ENCODE results near the gene MT1E.
"Not testable (repeated sequence)": the region's sequence is repeated elsewhere in the genome, so short reads cannot be mapped to it uniquely, and the experiment has no call there.

MT1E gene

GRCh38 chr16:56649271-56649670 lies 23.7 kb downstream of the MT1E start:
- DNase-seq, result no peak

GRCh38 chr16:56649820-56650219 lies 24.2 kb downstream of the MT1E start:
- DNase-seq, result no peak

- no peak for DNase-seq
Measured at GRCh38 chr16:56651586-56651985, 26.0 kb downstream of the MT1E start, which contains the start of gene MT1B. Gene MT1B (plus strand): TSS chr16:56651886. CDS start chr16:56651954, 68 bp downstream.

GRCh38 chr16:56652600-56652999 lies 27.0 kb downstream of the MT1E start:
- DNase-seq, result no peak

- DNase-seq, result no peak
Measured at GRCh38 chr16:56653218-56653617, 27.6 kb downstream of the MT1E start.

GRCh38 chr16:56657555-56658326 lies 32.2 kb downstream of the MT1E start, which contains the start of gene MT1F:
Gene MT1F (plus strand): TSS chr16:56657959. CDS start chr16:56658059, 100 bp downstream.
- peak; percentile 56 to 74 for DNase-seq

GRCh38 chr16:56658327-56658875 lies 32.8 kb downstream of the MT1E start:
- DNase-seq, result no peak

- peak in 1 of 2 donors; percentile 25 for DNase-seq
Measured at GRCh38 chr16:56662357-56663354, 37.1 kb downstream of the MT1E start.

GRCh38 chr16:56664506-56664905 lies 38.9 kb downstream of the MT1E start:
- no peak for DNase-seq

- DNase-seq, result not testable (repeated sequence)
Measured at GRCh38 chr16:56665286-56666261, 40.0 kb downstream of the MT1E start.

GRCh38 chr16:56667581-56668571 lies 42.3 kb downstream of the MT1E start, which contains the start of gene MT1G:
Gene MT1G (minus strand): TSS chr16:56668065. CDS start chr16:56667993, 72 bp downstream.
- DNase-seq, result no peak

GRCh38 chr16:56669005-56669839 lies 43.6 kb downstream of the MT1E start, which contains the start of gene MT1H:
Gene MT1H (plus strand): TSS chr16:56669814. CDS start chr16:56669885, 71 bp downstream.
- no peak for DNase-seq

- DNase-seq, result no peak
Measured at GRCh38 chr16:56669840-56670619, 44.4 kb downstream of the MT1E start.

GRCh38 chr16:56670620-56670934 lies 45.0 kb downstream of the MT1E start:
- no peak for DNase-seq

- not testable (repeated sequence) for DNase-seq
Measured at GRCh38 chr16:56671691-56672090, 46.1 kb downstream of the MT1E start.

- DNase-seq, result not testable (repeated sequence)
Measured at GRCh38 chr16:56672171-56672570, 46.6 kb downstream of the MT1E start.

- DNase-seq, result no peak
Measured at GRCh38 chr16:56672761-56673536, 47.4 kb downstream of the MT1E start.

GRCh38 chr16:56673921-56674320 lies 48.3 kb downstream of the MT1E start:
- peak; percentile 23 to 30 for DNase-seq
